ENCODE measurements around the gene HRNR.

HRNR gene

DNA sequence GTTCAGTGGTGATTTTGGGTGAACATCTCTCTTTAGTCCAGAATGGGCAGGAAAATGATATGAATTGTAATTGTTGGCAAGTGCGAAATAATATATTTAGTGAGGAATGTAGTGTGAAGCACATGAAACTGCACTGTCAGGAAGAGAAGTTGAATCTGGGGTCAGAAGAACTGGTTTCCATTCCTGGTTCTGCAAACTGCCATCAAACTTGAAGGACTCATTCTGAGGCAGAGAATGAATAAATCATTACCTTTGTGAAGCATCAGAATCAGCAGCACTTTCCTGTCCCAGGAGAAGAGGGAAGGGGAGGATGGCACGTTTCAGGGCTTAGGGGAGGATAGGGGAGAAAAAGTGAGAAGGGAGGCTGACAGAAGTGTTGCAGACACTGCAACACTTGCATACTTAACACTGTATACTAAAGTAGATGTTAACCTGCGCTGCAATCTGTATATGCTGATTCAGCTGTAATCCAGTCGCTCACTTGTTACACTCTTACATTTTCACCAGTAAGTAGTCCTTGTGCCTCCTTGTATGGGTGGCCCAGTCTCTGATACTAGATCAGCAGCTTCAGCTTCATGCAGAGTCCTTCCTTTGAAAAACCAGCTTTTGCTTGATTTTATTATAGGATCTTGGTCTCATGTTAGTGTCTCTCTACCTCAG, 54.5 kb downstream of the HRNR start:
- Histone ChIP-seq H3K36me3 (no peaks in the 10 kb centered on the region), H3K4me1 (ENCODE audit: control insufficient read depth in 1 of 2, insufficient read depth in 1 of 2, low read depth in 1 of 2, low read length in 1 of 2) (no peaks in the 10 kb centered on the region), H3K4me3 (ENCODE audit: low read depth in 1 of 2, low read length in 1 of 2) (no peak overlapping the region), H3K27me3 (no peaks in the 10 kb centered on the region), H3K27ac (no peak overlapping the region), H3K9me3 (no peaks in the 10 kb centered on the region)
- TF ChIP-seq, protein P1, sequence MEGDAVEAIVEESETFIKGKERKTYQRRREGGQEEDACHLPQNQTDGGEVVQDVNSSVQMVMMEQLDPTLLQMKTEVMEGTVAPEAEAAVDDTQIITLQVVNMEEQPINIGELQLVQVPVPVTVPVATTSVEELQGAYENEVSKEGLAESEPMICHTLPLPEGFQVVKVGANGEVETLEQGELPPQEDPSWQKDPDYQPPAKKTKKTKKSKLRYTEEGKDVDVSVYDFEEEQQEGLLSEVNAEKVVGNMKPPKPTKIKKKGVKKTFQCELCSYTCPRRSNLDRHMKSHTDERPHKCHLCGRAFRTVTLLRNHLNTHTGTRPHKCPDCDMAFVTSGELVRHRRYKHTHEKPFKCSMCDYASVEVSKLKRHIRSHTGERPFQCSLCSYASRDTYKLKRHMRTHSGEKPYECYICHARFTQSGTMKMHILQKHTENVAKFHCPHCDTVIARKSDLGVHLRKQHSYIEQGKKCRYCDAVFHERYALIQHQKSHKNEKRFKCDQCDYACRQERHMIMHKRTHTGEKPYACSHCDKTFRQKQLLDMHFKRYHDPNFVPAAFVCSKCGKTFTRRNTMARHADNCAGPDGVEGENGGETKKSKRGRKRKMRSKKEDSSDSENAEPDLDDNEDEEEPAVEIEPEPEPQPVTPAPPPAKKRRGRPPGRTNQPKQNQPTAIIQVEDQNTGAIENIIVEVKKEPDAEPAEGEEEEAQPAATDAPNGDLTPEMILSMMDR (IDR thresholded peaks at IDR 0.05): no peak

DNA sequence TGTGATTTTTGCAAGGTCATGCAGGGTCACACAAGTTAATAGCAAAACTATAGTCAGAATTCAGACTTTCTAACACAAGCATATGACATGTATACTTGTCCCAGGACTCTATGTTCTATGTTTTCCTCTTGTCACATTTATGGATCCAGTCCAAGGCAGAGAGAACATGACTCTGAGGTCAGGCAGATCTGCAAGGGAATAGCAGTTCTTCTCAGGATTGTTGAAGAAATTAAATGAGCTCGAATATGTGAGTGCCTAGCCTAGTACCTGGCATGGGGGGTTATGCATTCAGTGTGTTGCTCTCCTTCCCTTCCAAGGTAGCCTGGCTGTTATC, 55.5 kb downstream of the HRNR start:
- TF ChIP-seq, protein P1 (IDR thresholded peaks at IDR 0.05): no peak
- Histone ChIP-seq H3K27me3 (no peaks in the 10 kb centered on the region), H3K36me3 (no peaks in the 10 kb centered on the region), H3K9me3 (no peaks in the 10 kb centered on the region), H3K27ac (no peak overlapping the region), H3K4me1 (ENCODE audit: control insufficient read depth in 1 of 2, insufficient read depth in 1 of 2, low read depth in 1 of 2, low read length in 1 of 2) (no peaks in the 10 kb centered on the region), H3K4me3 (ENCODE audit: low read depth in 1 of 2, low read length in 1 of 2) (no peak overlapping the region)

DNA sequence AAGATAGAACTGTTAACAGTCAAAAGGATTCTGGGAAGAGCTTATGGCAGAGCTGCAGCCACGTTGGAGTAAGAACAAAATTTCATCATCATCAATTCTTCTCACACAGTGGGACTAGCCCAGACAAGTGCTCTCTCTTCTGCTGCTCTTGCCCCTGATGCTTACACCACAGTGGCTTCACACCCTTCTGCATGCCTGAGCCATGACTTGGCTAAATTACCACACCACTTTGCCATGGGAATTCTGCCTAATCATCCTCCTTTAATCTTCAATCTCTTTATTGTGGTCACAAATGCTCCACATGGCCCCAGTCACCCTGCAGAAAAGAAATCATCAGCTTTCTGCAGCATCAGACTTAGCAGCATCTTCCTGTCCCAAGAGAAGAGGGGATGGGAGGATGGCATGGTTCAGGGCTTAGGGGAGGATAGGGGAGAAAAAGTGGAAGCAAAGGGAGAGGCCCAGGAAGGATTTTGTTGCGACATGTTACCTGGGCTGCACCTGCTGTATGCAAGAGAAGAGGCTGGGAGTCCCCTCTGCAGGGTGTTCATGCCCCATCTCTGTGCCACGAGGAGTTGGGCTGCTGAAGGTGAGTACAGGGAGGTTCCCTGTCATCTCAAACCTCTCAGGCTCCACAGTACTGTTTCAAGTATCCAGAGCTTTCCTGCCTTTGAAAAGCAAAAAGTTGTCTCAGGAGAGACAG, 56.0 kb downstream of the HRNR start:
- Histone ChIP-seq H3K27ac (no peak overlapping the region), H3K4me1 (ENCODE audit: control insufficient read depth in 1 of 2, insufficient read depth in 1 of 2, low read depth in 1 of 2, low read length in 1 of 2) (no peaks in the 10 kb centered on the region), H3K9me3 (no peaks in the 10 kb centered on the region), H3K36me3 (no peaks in the 10 kb centered on the region), H3K4me3 (ENCODE audit: low read depth in 1 of 2, low read length in 1 of 2) (no peak overlapping the region), H3K27me3 (no peaks in the 10 kb centered on the region)
- TF ChIP-seq, protein P1 (IDR thresholded peaks at IDR 0.05): no peak

DNA sequence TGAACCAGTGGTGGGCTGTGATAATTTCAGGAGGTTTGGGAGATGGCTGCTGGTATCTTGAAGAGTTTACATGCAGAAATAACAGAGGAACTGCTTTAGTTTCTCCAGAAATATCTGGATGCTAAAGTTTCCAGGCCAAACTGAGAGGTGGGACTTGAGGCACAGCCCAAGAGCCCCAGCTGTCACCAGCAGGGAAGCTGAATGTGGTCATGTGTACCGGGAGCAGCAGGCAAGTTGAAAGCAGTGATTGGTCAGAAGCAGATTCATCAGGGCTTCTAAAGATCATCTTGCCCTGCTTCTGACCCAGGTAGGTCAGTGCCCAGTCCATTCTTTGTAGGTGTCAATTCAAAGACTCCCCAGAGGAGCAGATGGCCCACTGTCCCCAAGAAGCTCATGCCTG, 57.0 kb downstream of the HRNR start:
- no peak overlapping the region for H3K4me3 ChIP-seq (ENCODE audit: low read depth in 1 of 2, low read length in 1 of 2)
- H3K36me3 ChIP-seq: no peaks in the 10 kb centered on the region
- no peaks in the 10 kb centered on the region for H3K4me1 ChIP-seq (ENCODE audit: control insufficient read depth in 1 of 2, insufficient read depth in 1 of 2, low read depth in 1 of 2, low read length in 1 of 2)
- H3K9me3 ChIP-seq: no peaks in the 10 kb centered on the region
- no peak overlapping the region for H3K27ac ChIP-seq
- no peaks in the 10 kb centered on the region for H3K27me3 ChIP-seq
- TF ChIP-seq, protein P1 (IDR thresholded peaks at IDR 0.05): no peak

DNA sequence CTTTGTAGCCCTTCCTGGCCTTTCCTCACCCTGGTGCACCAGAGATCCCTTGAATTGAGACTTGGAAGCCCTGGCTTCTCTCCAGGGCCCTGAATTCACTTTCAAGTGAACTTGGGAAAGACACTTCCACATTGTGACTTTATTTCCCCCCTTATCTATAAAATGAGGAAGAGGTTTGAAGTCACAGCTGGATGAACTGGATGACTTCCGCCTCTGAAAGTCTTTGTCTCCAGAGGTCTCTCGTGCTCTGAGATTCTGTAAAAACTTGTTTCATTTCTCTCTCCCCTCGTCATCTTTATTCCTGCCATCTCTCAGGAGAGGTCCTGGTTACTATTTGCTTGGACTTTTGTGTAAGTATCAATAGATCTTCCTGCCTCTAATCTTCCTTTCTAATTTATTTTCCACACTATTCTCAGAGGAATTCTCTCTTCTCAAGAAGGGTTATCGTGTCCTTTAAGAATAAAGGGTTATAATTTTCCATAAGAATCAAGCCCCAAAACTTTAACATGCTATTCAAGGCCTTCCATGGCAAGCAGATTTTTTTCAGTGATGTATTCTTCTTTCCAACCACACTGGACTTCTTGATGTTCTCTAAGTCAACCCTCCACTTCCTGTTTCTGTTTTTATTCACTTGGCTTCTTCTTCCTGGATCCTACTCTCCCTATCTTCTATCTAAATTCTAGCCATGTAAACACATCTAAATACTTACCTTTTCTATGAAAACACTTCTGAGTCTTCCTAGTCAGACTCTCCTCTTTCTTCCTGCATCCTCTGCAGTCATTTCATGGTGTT, 58.5 kb downstream of the HRNR start:
- TF ChIP-seq, protein P1 (IDR thresholded peaks at IDR 0.05): no peak
- Histone ChIP-seq H3K36me3 (no peaks in the 10 kb centered on the region), H3K4me1 (ENCODE audit: control insufficient read depth in 1 of 2, insufficient read depth in 1 of 2, low read depth in 1 of 2, low read length in 1 of 2) (no peaks in the 10 kb centered on the region), H3K4me3 (ENCODE audit: low read depth in 1 of 2, low read length in 1 of 2) (no peak overlapping the region), H3K27me3 (no peaks in the 10 kb centered on the region), H3K9me3 (no peaks in the 10 kb centered on the region), H3K27ac (no peak overlapping the region)

Measured in neutrophil (primary cell).